Skeletal muscle tissue (tissue), 4 donors: ENCODE results near the gene CCDC142. TPM values are rescaled to one million over a fixed set of nuclear protein-coding genes. Genes with fewer than 3 reads are reported as not detected.

Source experiments
- H3K27ac ChIP-seq: one replicate; pipeline ENCODE4 v1.7.0; 2013; ENCODE audit warnings: mild to moderate bottlenecking, low read depth, low read length, inconsistent platforms
- H3K27me3 ChIP-seq, 3 donors: one replicate each; pipeline ENCODE4 v1.7.0; 2013; ENCODE audit warnings: low read length in 3 of 3; ENCODE audit not compliant: control insufficient read depth in 3 of 3, insufficient read depth in 3 of 3
- H3K36me3 ChIP-seq, 3 donors: one replicate each; pipeline ENCODE4 v1.7.0; 2013; ENCODE audit warnings: low read length in 3 of 3; ENCODE audit not compliant: control insufficient read depth in 3 of 3, insufficient read depth in 3 of 3
- H3K4me1 ChIP-seq, 3 donors: one replicate each; pipeline ENCODE4 v1.7.0; 2013; ENCODE audit warnings: low read length in 3 of 3, mild to moderate bottlenecking in 3 of 3; ENCODE audit not compliant: control insufficient read depth in 3 of 3, insufficient read depth in 3 of 3
- H3K4me3 ChIP-seq, 3 donors: one replicate each; pipeline ENCODE4 v1.7.0; 2013; ENCODE audit warnings: low read length in 3 of 3
- H3K9ac ChIP-seq, 3 donors: one replicate each; pipeline ENCODE4 v1.7.0; 2013; ENCODE audit warnings: low read length in 3 of 3, mild to moderate bottlenecking in 3 of 3, moderate library complexity in 2 of 3, low read depth in 1 of 3
- H3K9me3 ChIP-seq, 3 donors: one replicate each; pipeline ENCODE4 v1.7.0; 2013; ENCODE audit warnings: low read length in 3 of 3; ENCODE audit not compliant: control insufficient read depth in 3 of 3
- total RNA-seq: library from RNA; depleted of rRNA; stranded (reverse); fragments of >200 nt; gene quantifications from one replicate; pipeline ENCODE4 v1.2.3, GENCODE V29; 2014
- donor health status: Osteomylitis.

CCDC142 gene
- total RNA-seq, 1 donor from 2014 or later = 30.3 TPM

DNA sequence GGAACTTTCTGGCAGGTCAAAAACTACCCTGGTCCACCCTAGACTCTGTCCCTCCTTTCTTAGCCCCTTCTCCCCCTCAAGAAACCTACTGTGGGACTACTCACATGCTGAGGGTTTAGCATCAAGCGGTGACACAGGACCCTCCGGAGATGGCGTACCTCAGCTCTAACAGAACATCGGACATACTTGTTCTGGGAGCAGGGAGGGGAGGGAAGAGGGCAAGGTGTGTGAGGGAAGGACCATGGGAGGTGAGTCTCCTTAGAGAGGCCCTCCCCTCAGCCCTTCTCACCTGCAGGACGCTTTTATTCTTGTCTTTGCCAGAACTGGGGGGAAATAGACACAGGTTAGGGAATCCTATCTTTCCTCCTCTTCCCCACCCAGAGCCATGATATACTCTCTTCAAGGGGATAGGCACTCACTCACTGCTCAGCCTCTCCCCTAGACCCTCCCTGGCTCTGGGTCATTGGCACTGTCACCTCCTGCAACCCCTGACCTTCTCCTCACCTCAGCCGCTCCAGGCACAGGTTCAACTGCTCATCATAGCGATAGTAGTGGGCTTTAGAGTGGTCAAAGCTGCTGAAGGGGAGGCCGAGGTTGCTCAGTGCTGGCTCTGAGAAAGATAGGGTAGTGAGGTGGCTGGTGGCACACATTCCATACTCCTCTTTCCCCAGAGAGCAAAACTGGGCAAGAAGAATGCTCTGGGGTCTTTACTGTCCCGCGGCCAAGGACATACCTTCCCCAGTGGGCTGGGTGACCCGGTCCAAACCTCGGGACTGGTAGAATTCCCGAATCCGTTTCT, 22.8 kb upstream of the CCDC142 start:
- no peaks in the 10 kb centered on the region for H3K9me3 ChIP-seq
- peaks cover 16 to 19% (median 18%) of the 10 kb centered on the region in 3 donors for H3K36me3 ChIP-seq
- peaks cover 31 to 53% (median 36%) of the 10 kb centered on the region in 3 donors for H3K27me3 ChIP-seq
- H3K4me3 ChIP-seq = peak overlapping the region; percentile 3 to 29 (median 7)
- no peak overlapping the region for H3K27ac ChIP-seq
- H3K9ac ChIP-seq = peak overlapping the region in 1 of 3 donors; percentile 25
- H3K4me1 ChIP-seq = peaks cover 24 to 31% (median 26%) of the 10 kb centered on the region in 3 donors

DNA sequence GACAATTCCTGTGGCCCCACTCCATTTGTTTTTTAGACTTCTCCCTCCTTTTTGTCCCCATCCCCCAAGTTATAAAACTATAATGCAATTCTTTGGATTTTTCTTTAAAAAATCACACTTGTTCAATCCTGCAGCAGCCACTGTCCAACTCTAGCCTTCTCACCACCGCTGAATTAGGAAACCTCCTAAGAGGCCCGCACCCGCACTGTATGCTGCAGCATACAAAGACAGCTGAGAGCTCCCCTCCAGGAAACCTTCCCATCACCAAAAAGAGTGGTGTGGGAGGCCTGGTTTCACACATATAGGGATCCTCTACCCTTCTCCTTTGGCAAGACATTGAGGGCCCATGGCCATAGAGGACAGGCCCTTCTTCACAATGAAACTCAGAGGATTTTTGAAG, 21.8 kb upstream of the CCDC142 start:
- peaks cover 31 to 58% (median 37%) of the 10 kb centered on the region in 3 donors for H3K27me3 ChIP-seq
- no peak overlapping the region for H3K9ac ChIP-seq
- peak overlapping the region; percentile 77 for H3K27ac ChIP-seq
- H3K36me3 ChIP-seq = peaks cover 16 to 19% (median 18%) of the 10 kb centered on the region in 3 donors
- H3K4me3 ChIP-seq = peak overlapping the region in 1 of 3 donors; percentile 86
- H3K9me3 ChIP-seq = no peaks in the 10 kb centered on the region
- H3K4me1 ChIP-seq = peaks cover 26 to 34% (median 26%) of the 10 kb centered on the region in 3 donors

DNA sequence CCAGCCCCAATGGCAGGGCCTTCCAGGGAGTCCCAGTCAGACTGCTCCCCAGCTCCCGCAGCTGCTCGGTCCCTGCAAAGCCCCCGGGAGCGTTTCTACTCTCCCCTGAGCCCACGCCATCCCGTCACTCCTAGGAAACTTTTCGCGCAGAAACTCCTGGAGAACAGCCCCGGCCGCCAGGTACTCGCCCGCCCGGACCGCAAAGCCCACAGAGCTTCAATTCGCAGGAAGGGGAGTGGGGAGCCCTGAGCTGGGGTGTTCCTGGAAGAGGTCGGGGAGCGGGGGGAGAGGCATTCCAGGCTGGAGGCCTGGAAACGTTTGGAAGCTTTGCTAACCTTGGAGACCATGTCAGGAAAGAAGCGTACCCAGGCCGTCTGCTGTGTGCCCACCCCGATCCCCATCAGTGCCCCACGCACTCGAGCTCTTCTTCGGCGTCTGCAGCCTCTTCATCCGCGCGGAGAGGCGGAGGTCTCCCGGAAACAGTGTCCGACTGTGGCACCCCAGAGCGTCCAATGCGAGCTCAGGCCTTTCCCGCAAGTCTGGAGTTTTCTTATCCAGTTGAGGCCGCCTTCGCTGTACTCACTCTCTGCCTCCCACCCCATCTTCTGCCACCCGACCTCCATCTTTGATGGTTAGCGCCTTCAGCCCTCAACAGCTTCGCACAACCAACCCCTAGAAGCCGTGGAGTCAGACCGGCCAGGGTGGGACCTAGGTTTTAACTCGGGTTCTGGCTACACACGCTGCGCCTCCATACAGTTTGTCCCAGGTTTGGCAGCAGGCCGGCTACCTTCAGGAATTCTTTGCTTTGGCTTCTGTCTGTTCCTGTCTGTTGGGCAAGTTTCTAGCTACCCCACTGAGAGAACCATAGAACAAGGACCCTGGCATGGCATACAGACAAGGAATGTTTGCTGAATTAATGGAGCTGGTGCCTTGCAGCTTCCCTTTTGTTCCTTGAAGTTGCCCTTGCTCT, 21.0 kb upstream of the CCDC142 start:
- Histone ChIP-seq H3K27me3 (peaks cover 37 to 65% (median 43%) of the 10 kb centered on the region in 3 donors), H3K9me3 (no peaks in the 10 kb centered on the region), H3K4me1 (peaks cover 31 to 40% (median 33%) of the 10 kb centered on the region in 3 donors), H3K27ac (peak overlapping the region; percentile 77), H3K36me3 (peaks cover 16 to 19% (median 18%) of the 10 kb centered on the region in 3 donors), H3K4me3 (peak overlapping the region; percentile 61 to 86 (median 74)), H3K9ac (peak overlapping the region; percentile 59 to 79 (median 79))

DNA sequence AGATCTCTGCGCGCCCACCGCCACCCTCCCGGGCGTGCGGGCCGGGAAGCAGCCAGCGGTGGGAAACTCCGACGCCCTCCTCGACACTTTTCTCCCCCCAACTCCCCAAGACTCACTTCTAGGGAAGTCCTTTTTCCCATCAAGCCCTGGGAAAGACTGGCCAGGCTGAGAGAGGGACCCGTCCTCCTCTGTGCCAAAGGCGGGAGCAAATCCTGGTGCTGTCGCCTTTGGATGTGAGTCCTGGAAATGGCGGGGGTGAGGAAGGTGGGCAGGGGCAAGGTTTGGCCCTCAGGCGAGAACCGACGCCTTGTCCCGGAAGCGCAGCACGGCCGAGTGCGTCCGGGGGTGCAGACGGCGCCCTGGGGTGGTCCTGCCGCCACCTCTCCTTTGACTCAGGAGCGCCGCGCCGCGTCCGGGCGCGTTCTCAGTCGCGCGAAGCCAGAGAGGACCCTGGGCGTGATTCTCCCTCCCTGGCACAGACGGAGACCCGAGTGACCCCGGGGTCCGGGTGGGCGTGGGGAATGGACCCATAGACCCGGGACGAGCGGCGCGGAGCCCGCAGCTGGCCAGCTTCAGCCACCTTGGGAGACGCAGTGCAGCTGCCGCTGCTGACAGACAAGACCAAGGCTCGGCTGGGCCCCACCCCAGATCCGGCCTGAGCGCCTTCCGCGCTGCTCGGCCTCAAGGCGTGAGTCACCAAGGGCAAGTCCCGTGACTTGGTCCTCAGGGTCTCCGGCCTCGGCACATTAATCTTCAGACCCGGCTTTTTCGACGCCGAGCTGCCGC, 20.1 kb upstream of the CCDC142 start:
- Histone ChIP-seq H3K27me3 (peaks cover 45 to 73% (median 52%) of the 10 kb centered on the region in 3 donors), H3K4me1 (peaks cover 38 to 44% (median 40%) of the 10 kb centered on the region in 3 donors), H3K36me3 (peaks cover 16 to 19% (median 18%) of the 10 kb centered on the region in 3 donors), H3K27ac (peak overlapping the region; percentile 77), H3K9ac (peak overlapping the region; percentile 59 to 79 (median 79)), H3K4me3 (peak overlapping the region; percentile 61 to 86 (median 74)), H3K9me3 (no peaks in the 10 kb centered on the region)

GRCh38 chr2:74502147-74502719, 19.4 kb upstream of the CCDC142 start:
- Histone ChIP-seq H3K9ac (peak overlapping the region; percentile 59 to 79 (median 79)), H3K36me3 (peaks cover 16 to 19% (median 18%) of the 10 kb centered on the region in 3 donors), H3K4me3 (peak overlapping the region; percentile 61 to 86 (median 74)), H3K27me3 (peaks cover 50 to 80% (median 59%) of the 10 kb centered on the region in 3 donors), H3K4me1 (peaks cover 42 to 47% (median 45%) of the 10 kb centered on the region in 3 donors), H3K9me3 (no peaks in the 10 kb centered on the region), H3K27ac (peak overlapping the region; percentile 77)

- Histone ChIP-seq H3K27ac (no peak overlapping the region), H3K9ac (no peak overlapping the region), H3K9me3 (no peaks in the 10 kb centered on the region), H3K4me1 (peaks cover 37 to 42% (median 38%) of the 10 kb centered on the region in 3 donors), H3K27me3 (peaks cover 54 to 82% (median 65%) of the 10 kb centered on the region in 3 donors), H3K4me3 (no peak overlapping the region), H3K36me3 (peaks cover 15 to 16% (median 15%) of the 10 kb centered on the region in 3 donors)
Observed at GRCh38 chr2:74501335-74502071, 18.7 kb upstream of the CCDC142 start.

GRCh38 chr2:74500578-74500946, 17.8 kb upstream of the CCDC142 start:
- Histone ChIP-seq H3K4me1 (peaks cover 29 to 35% (median 30%) of the 10 kb centered on the region in 3 donors), H3K4me3 (no peak overlapping the region), H3K27me3 (peaks cover 54 to 80% (median 66%) of the 10 kb centered on the region in 3 donors), H3K9me3 (no peaks in the 10 kb centered on the region), H3K27ac (no peak overlapping the region), H3K9ac (no peak overlapping the region), H3K36me3 (peaks cover 10% of the 10 kb centered on the region in 3 donors)

DNA sequence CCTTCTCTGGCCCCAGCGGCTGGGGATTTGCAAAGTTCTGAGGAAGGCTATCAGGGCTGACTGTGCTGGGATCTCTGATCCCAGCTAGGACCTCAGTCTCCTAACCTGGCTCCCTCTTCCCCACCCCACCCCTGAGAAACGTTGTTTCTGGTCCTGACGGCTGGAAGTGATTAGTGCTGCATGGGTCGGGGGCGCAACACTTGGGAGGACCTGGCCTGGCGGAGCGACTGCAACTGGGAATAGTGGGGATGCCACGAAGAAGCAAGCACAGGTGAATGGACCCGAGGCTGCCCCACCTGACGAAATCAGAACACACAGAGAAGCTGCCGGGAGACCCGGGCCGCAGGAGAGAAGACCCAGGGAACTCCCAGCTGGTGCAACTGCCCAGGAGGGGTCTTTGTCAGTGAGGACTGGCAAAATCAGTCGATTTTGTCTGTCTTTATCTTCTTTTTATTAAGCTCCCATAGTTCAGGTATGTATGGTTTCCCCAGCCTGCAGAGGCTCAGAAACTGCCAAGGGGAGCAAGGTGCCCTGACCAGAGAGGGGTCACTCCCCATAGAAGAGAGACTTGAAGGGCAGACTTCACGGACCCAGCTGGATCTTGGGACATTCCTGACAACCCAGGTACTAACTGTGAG, 17.3 kb upstream of the CCDC142 start:
- Histone ChIP-seq H3K27me3 (peaks cover 53 to 75% (median 66%) of the 10 kb centered on the region in 3 donors), H3K4me3 (no peak overlapping the region)

More for the DNA sequence above, 17.3 kb upstream of the CCDC142 start:
- Histone ChIP-seq H3K27ac (no peak overlapping the region), H3K36me3 (peaks cover 4 to 5% (median 5%) of the 10 kb centered on the region in 3 donors), H3K9ac (no peak overlapping the region), H3K4me1 (peaks cover 27 to 30% (median 28%) of the 10 kb centered on the region in 3 donors), H3K9me3 (no peaks in the 10 kb centered on the region)
